H1 (cell line): ENCODE data around the gene PRELID2.

Source experiments
- BRCA1 ChIP-seq: IDR thresholded peaks from 2 replicates; pipeline ENCODE4 v1.6.1; 2012; ENCODE audit warnings: low read depth, low read length, improper control_type of control experiment
- CEBPB ChIP-seq: IDR thresholded peaks from 2 replicates; pipeline ENCODE4 v1.6.1; 2012; ENCODE audit warnings: low read depth, low read length
- CHD1 ChIP-seq: IDR thresholded peaks from 2 replicates; pipeline ENCODE4 v1.6.1; 2012; ENCODE audit warnings: low read depth, low read length, improper control_type of control experiment
- EZH2 ChIP-seq: fragments of 200-600 bp; sonication (generic); IDR thresholded peaks from 2 replicates; pipeline ENCODE4 v1.7.1; 2012; ENCODE audit warnings: low read depth, mild to moderate bottlenecking, moderate library complexity, low read length, inconsistent platforms; ENCODE audit not compliant: severe bottlenecking
- GABPA ChIP-seq: IDR thresholded peaks from 2 replicates; pipeline ENCODE4 v1.6.1; 2011; ENCODE audit warnings: mild to moderate bottlenecking, low read length, moderate library complexity, borderline replicate concordance; ENCODE audit not compliant: insufficient read depth
- MAFK ChIP-seq: IDR thresholded peaks from 2 replicates; pipeline ENCODE4 v1.6.1; 2012; ENCODE audit warnings: low read depth, mild to moderate bottlenecking, improper control_type of control experiment, low read length
- POLR2A ChIP-seq, 2 experiments: IDR thresholded peaks; 1 replicate in 1 of 2; 2 replicates in 1 of 2; pipeline ENCODE4 v1.6.1; 2011; ENCODE audit warnings: low read depth in 2 of 2, low read length in 2 of 2, mild to moderate bottlenecking in 2 of 2; ENCODE audit errors: control extremely low read depth in 1 of 2
- POLR2AphosphoS5 ChIP-seq: IDR thresholded peaks from 2 replicates; pipeline ENCODE4 v1.6.1; 2011; ENCODE audit warnings: low read depth, low read length
- RFX5 ChIP-seq: IDR thresholded peaks from 2 replicates; pipeline ENCODE4 v1.6.1; 2011; ENCODE audit warnings: low read depth, low read length, improper control_type of control experiment, borderline replicate concordance
- YY1 ChIP-seq: IDR thresholded peaks from 2 replicates; pipeline ENCODE4 v1.6.1; 2011; ENCODE audit warnings: low read depth, mild to moderate bottlenecking, low read length
- TF ChIP-seq, protein P1 (sequence below), 3 experiments: IDR thresholded peaks; 1 replicate in 2 of 3; 2 replicates in 1 of 3; pipeline versions ENCODE4 v1.5.1 to v1.6.1; 2011; ENCODE audit warnings: low read length in 3 of 3, mild to moderate bottlenecking in 3 of 3, inconsistent platforms in 2 of 3, low read depth in 1 of 3, moderate library complexity in 1 of 3; ENCODE audit not compliant: insufficient read depth in 1 of 3; ENCODE audit errors: control extremely low read depth in 1 of 3
- TF ChIP-seq, protein P2 (sequence below): IDR thresholded peaks from 2 replicates; pipeline ENCODE4 v1.6.1; 2011; ENCODE audit warnings: low read length, improper control_type of control experiment

DNA sequence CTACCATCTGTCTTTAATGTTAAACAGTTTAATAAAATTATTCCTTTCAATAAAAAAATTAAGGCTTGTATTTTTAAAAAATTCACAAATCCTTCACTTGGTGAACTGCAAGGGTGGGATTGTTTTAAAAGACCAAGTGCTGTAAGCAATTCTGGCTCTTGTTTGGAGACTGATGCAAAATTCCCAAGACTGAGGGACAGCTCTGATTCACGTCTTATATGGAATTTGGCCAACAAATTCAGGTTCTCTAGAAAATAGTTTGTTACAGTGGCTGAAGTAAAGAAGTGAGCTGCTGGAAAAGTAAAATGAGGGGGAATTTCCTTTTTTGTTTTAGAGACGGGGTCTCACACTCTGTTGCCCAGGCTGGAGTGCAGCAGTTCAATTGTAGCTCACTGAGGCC is 58.3 kb downstream of the PRELID2 start:
- TF ChIP-seq YY1 (no peak), RFX5 (no peak), POLR2AphosphoS5 (no peak), CEBPB (no peak), MAFK (no peak), EZH2 (no peak), GABPA (no peak), CHD1 (no peak), POLR2A (IDR thresholded peaks at IDR 0.05; ENCODE audit: control extremely low read depth in 1 of 2, low read depth in 2 of 2, low read length in 2 of 2) (no peak), BRCA1 (no peak)
- TF ChIP-seq, protein P1, sequence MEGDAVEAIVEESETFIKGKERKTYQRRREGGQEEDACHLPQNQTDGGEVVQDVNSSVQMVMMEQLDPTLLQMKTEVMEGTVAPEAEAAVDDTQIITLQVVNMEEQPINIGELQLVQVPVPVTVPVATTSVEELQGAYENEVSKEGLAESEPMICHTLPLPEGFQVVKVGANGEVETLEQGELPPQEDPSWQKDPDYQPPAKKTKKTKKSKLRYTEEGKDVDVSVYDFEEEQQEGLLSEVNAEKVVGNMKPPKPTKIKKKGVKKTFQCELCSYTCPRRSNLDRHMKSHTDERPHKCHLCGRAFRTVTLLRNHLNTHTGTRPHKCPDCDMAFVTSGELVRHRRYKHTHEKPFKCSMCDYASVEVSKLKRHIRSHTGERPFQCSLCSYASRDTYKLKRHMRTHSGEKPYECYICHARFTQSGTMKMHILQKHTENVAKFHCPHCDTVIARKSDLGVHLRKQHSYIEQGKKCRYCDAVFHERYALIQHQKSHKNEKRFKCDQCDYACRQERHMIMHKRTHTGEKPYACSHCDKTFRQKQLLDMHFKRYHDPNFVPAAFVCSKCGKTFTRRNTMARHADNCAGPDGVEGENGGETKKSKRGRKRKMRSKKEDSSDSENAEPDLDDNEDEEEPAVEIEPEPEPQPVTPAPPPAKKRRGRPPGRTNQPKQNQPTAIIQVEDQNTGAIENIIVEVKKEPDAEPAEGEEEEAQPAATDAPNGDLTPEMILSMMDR (IDR thresholded peaks at IDR 0.05; ENCODE audit: control extremely low read depth in 1 of 3, insufficient read depth in 1 of 3, low read depth in 1 of 3, low read length in 3 of 3), result no peak
- TF ChIP-seq, protein P2, sequence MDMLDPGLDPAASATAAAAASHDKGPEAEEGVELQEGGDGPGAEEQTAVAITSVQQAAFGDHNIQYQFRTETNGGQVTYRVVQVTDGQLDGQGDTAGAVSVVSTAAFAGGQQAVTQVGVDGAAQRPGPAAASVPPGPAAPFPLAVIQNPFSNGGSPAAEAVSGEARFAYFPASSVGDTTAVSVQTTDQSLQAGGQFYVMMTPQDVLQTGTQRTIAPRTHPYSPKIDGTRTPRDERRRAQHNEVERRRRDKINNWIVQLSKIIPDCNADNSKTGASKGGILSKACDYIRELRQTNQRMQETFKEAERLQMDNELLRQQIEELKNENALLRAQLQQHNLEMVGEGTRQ, result no peak
